Fibroblast of lung (primary cell): ENCODE data around the gene TLE1.

Source experiments
- CTCF ChIP-seq, 2 donors: IDR thresholded peaks in 1 of 2; conservative IDR thresholded peaks in 1 of 2; 1 replicate in 1 of 2; 2 replicates in 1 of 2; pipeline ENCODE4 v1.5.1; 2011 to 2012; ENCODE audit warnings: low read length in 2 of 2, control low read depth in 1 of 2, inconsistent platforms in 1 of 2, low read depth in 1 of 2, mild to moderate bottlenecking in 1 of 2
- EZH2 ChIP-seq: IDR thresholded peaks from 2 replicates; pipeline ENCODE4 v1.5.1; 2012; ENCODE audit warnings: low read length, control low read depth, mild to moderate bottlenecking; ENCODE audit errors: missing control alignments

GRCh38 chr9:81729135-81729534, 39.8 kb upstream of the TLE1 start:
- no peak for TF ChIP-seq CTCF (conservative IDR thresholded peaks at IDR 0.05 in 1 of 2, IDR thresholded peaks at IDR 0.05 in 1 of 2; ENCODE audit: low read depth in 1 of 2, low read length in 2 of 2)
- TF ChIP-seq EZH2 = no peak
